GM21515 (cell line): ENCODE measurements around the gene ZNF281.
"Not testable (repeated sequence)": the region's sequence is repeated elsewhere in the genome, so short reads cannot be mapped to it uniquely, and the experiment has no call there.

ENCODE experiments used
- ATAC-seq: cut with Tn5 transposase; IDR thresholded peaks from one replicate; pipeline ENCODE4 v1.9.1; 2021; ENCODE audit not compliant: unreplicated experiment

ZNF281 gene, protein sequence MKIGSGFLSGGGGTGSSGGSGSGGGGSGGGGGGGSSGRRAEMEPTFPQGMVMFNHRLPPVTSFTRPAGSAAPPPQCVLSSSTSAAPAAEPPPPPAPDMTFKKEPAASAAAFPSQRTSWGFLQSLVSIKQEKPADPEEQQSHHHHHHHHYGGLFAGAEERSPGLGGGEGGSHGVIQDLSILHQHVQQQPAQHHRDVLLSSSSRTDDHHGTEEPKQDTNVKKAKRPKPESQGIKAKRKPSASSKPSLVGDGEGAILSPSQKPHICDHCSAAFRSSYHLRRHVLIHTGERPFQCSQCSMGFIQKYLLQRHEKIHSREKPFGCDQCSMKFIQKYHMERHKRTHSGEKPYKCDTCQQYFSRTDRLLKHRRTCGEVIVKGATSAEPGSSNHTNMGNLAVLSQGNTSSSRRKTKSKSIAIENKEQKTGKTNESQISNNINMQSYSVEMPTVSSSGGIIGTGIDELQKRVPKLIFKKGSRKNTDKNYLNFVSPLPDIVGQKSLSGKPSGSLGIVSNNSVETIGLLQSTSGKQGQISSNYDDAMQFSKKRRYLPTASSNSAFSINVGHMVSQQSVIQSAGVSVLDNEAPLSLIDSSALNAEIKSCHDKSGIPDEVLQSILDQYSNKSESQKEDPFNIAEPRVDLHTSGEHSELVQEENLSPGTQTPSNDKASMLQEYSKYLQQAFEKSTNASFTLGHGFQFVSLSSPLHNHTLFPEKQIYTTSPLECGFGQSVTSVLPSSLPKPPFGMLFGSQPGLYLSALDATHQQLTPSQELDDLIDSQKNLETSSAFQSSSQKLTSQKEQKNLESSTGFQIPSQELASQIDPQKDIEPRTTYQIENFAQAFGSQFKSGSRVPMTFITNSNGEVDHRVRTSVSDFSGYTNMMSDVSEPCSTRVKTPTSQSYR

DNA sequence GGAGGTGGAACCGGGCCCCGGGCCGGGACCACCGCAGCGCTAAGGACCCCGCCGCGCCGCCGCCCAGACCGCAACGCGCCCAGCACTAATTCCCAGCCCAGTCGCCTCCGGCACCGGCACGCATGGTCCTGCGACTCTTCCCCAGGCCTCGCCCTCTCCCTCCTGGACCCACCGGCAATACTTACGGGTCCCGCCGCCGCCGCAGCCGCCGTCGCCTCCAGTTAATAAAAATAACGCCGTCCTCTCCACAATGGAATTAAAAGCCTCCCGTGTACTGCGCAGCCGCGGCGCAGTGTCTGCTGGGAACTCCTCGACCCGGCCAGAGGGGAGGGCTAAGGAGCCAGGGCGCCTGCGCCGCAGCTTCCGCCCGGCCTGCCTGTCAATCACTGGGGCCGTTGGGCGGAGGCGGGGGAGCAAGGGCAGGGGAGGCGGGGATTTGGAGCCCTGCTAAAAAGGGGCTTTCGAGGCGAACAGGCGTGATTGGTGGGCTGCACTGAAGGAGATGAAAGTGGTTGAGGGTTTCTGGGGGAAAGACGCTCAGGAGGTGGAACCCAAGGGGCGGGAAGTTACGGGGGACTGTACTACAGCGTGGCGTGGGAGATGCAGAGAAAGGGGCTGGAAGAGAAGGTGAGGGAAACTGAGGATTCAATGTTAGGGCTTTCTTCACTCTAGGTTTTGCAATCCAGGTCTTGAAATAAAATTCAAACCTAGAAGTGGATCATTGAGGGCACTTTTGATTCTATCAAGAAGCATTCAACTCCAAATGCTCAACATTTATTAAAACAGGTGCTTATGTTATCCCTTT is at the start of gene ZNF281:
ZNF281 (minus strand) TSS at position 276 of the 805 bp plus-strand sequence. CDS start 331 bp downstream, outside the sequence.
- peak; percentile 96 for ATAC-seq

DNA sequence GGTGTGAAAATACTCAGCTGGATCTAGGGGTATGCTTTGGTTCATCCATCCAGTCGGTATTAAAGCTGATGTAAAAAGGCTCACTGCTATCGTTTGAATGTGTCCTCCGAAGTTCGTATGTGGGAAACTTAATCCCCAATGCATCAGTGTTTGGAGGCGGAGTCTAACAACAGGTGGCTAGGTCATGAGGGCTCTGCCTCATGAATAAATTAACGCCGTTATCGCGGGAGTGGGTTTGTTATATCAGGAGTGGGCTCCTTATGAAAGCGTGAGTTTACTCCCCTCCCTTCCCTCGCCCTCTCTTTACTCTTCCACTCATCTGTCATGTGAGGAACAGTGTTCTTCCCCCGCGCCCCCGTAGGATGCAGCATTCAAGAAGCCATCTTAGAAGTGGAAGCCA is 48.9 kb upstream of the ZNF281 start:
- ATAC-seq, result no peak

DNA sequence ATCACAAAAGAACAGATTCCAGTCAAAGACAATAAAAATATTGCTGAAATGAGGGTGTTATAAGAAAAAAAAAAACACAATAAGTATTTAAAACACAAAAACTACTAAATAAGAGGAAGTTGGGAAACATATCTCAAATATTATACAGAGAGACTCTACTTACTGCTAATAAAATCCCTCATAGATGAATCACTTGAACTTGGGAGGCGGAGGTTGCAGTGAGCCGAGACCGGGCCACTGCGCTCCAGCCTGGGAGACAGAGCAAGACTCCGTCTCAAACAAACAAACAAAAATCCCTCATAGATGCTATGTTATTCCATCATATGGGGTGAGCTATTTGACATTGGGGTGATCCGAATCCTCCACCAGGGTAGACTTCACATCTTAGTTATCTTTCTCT is 48.0 kb upstream of the ZNF281 start:
- ATAC-seq, result no peak

DNA sequence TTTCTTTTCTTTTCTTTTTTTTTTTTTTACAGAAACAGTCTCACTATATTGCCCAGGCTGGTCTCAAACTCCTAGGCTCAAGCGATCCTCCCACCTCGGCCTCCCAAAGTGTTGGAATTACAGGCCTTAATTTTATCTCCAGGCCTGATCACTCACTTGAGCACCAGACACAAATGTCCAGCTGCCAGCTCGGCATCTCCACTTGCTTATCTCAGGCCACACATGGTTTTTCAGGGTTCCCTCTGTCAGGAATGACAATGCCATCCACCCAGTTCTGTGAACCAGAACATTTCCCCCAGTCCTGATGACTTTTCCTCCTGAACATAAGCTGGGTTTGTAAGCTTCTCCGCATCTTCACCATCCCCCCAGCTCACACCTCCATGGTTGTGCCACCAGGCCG is 44.6 kb upstream of the ZNF281 start:
- no peak for ATAC-seq

DNA sequence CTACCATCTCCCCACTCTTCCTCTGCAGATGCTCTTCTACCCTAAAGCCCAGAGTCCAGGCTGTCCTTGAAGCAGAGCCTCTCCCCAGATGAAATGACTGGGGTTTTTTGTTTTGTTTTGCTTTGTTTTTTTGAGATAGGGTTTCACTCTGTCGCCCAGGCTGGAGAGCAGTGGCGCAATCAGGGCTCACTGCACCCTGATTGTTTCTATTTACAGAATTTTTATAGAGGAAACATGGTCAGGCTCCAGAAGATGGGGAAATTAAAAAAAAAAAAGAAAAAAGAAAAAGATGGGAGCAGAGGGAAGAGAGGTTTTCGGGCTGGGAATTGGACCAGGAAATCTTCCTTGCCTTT is 43.7 kb upstream of the ZNF281 start:
- ATAC-seq, result no peak

DNA sequence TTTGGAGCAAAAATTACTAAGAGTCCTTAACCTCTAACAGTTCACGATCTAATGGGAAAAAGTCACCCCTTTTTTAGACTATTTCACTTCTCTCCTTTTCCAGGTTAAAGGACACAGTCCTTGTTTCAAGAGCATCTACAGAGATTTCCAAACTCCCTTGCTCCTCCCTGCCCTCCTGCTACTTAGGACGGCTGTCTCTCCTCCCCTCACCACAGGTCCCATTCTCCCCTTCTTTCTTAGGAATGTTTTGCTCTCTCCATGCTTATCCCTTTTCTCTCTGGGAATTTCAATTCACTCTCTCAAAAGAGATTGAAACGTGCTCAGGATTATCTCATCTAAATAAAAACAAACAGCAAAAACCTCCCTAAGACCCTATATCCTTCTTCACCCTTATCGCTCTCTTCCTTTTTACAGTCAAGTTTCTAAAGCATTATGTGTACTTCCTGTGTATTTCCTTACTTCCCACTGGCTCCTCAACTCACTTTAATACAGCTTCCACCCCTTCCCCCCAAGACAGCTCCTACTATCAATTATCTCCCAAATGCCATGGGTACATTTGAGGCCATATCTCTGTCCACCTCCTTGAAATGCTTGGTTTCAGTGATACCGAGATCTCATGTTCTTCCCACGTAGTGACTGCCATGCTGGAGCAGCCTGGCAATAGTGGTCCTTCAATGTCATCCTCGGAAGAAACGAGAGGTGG is 43.2 kb upstream of the ZNF281 start:
- no peak for ATAC-seq

DNA sequence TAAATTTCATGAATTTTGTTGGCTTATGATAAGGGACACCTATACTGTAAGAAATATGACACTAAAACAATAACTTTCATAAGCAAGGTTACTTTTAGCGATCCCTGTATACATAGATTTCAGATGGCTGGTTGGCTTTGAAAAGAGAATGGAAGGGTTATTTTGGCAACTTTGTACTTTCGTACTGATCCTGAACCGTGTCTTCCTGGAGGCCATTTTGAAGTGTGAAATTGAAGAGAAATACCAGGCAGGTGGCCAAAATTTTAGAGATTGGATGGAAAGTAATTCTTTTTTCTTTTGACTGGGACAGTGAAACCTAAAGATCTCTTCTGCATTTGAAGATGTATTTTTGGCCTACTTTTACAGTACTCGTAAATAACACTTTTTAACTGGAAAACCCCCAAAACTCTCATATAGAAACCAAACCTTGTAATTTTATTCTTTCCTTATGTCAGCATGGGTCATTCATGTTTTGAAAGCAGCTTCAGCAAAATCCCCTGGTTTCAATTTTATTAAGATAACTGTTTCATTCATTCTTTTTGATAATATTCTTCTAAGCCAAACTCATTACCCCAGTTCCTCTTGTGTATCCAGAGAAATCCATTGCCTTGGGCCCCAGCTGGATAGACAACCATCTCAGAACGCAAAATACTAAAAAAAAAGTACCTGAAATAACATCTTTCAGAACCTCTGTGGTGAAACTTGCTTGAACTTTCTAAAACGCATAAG is 38.4 kb upstream of the ZNF281 start:
- peak; percentile 81 for ATAC-seq

DNA sequence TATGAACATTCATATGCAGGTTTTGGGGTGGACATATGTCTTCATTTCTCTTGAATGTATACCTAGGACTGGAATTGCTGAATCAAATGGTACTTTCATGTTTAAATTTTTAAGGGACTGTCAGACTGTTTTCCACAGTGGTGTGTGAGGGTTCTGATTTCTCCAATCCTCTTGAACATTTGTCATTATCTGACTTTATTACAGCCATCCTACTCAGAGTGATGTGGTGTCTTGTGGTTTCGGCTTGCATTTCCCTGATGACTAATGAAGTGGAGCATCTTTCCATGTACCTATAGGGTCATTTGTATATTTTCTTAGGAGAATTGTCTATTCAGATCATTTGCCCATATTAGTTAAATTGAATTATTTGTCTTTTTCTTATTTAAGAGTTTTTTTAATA is 35.4 kb upstream of the ZNF281 start:
- ATAC-seq, result no peak

DNA sequence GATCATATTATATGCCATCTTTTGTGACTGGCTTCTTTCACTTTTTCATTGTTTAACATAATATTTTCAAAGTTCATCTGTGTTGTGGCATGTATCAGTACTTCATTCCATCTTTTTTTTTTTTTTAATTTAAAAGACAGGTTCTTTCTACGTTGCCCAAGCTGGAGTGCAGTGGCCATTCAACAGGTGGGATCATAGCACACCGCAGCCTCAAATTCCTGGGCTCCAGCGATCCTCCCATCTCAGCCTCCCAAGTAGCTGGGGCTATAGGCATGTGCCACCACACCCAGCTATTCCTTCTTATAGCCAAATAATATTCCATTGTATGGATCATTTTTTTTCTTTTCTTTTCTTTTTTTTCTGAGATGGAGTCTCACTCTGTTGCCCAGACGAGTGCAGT is 34.6 kb upstream of the ZNF281 start:
- no peak for ATAC-seq

DNA sequence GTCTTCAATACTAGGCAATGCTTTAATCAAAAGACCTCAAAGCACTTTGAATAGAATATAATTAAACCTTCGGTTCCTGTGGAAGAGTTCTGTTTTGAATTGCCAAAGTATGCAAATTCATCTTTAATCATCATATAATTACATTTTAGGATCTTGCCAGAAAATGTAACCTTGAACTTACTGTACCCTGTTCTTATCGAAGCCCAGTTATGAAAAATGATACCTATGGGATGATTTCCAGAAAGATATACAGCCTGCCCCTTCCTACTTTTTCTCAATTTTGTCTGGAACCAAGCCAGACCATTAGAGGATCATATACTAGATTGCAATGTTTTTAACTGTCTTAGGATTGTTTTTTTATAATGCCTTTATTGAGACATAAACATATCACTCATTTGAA is 34.0 kb upstream of the ZNF281 start:
- no peak for ATAC-seq

DNA sequence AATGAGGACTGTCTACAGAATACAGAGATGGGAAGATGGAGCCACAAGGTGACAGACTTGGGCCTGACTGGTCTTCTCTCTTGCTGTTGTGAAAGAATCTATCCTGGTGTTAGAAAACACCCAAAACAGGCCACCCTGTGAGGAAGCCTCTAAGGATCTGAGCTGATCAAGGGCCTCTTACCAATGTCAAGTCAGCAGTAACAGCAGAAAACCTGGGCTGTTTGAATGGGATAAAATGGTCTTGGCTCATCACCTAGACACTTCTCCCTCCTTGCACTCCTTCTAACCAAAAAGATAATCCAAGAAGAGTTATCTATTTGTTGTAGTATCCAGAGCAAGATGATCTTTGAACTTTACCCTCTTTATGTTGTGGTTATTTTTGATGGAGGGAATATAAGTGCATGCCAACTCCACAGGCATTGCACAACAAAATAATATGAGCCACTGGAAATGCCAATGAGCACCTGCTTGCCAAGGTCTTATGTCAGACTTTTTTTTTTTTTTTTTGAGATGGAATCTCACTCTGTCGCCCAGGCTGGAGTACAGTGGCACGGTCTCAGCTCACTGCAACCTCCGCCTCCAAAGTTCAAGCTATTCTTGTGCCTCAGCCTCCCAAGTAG is 32.8 kb upstream of the ZNF281 start:
- ATAC-seq, result no peak

DNA sequence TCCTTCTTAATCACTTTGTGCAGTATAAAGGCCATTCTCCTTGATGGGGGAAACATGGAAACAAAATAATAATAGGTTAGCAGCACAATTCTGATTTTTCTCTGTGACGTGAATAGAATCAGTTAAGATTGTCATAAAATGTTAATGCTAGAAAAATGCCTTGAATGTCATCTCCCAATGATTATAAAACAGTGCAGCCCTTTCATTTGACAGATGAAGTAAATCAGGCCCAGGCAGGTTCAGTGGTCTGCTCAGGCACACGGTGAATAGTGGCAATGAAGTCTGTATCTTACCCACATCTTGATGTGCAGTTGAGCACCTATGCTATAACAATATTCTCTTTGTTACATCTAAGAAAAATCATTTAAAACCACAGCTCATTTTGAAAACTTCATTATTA is 32.2 kb upstream of the ZNF281 start:
- no peak for ATAC-seq

DNA sequence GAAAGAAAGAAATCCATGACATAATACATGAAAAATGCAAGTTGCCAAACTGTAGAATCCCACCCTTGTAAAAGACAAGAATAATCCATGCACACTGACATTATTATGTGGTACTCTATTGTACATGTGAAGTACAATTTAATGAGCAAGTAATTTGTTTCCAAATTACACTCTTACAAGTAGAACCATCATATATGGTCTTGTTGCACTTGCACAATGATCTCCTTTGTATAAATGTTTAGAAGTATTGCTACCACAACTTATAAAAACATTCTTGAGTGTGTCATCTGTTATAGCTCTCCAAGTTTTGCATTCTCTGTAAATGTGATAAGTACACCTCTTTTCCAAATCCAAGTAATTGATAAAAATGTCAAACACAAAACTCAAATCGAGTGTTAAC is 29.1 kb upstream of the ZNF281 start:
- ATAC-seq, result no peak

DNA sequence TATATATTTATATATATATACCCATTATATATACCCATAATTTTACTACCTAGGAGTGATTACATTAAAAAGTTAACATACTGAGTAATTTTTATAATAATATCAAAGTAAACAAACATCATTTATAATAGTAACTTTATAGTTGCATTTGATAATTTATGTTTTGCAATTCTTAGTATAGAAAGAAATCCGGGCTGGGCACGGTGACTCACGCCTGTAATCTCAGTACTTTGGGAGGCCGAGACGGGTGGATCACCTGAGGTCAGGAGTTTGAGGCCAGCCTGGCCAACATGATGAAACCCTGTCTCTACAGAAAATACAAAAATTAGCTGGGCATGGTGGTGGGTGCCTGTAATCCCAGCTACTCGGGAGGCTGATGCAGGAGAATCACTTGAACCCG is 28.6 kb upstream of the ZNF281 start:
- ATAC-seq, result not testable (repeated sequence)

DNA sequence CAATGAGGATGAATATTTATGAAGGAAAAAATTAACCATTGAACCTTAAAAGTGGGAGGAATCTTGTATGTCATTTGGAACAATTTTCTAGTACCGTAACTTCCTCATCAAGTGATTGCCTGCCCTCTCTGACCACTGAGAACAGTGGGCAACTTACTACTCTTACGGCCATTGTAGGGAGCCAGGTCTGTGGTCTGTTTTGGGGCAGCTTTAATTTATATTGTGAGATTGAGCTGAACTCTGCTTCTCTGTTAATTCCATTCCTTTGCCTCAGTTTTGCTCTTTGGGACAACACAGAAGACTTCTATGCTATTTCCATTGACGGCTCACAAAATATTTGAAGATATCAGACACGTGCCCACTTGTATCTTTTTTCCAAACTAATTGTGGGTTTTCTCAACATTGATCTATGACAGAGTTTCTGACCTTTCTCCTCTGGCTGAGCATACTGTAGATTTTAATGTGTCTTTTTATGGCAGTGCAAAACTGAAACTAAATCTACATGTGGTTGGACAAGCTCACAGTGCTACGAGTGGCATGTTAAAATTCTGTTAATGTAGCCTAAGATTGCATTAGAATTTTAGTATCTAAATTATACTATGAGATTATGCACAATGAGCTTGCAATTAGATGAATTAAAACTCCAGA is 27.8 kb upstream of the ZNF281 start:
- peak; percentile 75 for ATAC-seq

DNA sequence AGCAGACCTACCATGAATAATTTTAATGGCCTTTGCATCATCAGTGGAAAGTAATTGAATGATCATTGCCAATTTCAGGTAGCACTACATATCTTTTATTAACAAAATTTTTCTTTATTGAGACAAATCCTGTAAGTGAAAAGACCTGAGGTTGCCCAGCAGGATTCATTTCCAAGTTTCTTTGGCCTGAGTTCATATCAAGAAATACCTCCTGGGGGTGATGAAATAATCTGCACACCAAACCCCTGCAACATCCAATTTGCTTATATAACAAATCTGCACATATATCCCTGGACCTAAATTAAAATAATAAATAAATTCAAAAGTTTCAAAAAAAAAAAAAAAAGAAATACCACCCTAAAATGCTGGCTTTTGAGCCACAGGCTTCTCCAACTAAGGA is 27.3 kb upstream of the ZNF281 start:
- no peak for ATAC-seq

DNA sequence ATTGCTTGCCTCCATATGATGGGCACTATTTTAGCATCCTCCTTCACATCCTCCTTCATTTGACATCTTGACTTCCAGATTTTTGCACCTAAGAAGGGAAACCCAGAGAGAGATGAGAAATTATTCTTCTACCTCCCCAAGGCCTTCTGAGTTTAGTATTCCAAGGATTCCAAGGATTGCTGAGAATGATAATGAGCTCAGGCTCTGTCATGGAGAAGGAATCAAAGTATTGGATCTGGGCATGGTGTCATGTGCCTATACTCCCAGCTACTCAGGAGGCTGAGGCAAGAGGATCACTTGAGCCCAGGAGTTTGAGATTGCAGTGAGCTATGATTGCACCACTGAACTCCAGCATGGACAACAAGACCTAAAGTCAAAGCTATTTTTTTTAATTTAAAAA is 26.6 kb upstream of the ZNF281 start:
- no peak for ATAC-seq

DNA sequence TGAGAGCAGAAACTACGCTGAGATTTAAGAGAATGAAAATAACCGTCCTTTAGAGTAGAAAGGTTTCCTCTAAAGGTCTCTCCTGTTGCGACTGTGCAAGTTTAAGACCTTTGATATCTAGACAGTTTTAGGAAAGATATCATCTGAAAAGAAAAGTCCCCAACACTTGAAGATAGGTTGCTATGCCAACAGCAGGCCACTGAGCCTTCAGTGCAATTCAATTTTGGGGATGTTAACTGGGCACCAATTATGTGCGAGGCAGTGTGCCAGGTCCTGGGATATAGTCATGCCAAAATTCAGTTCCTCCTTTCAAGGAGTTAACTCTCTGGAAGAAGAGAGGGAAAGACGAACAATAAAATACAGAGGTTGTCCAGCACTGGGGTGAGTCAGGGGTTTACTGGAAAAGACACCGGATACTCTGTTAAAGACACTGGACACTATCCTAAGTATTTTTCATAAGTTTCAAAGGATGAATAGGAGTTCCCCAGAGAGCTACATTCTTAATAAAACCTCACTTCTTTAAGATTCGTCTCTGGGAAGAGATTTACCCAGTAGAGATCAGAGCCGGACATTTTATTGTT is 25.5 kb upstream of the ZNF281 start:
- ATAC-seq, result no peak

DNA sequence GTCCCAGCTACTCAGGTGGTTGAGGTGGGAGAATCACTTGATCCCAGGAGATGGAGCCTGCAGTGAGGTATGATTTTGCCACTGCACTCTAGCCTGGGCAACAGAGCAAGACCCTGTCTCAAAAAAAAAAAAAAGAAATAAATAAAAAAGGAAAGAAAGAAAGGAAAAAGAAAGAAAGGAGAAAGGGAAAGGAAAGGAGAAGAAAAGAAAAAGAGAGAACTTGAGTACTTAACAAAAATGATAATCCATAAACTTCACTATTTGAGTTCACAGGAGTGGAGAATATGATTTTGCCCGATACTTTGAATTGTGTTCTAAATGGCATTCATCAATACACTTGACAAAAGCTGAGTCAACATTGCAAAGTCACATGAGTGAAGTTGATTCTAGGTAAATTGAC is 23.8 kb upstream of the ZNF281 start:
- ATAC-seq, result no peak
